Astrocyte (in vitro differentiated cells and primary cell): ENCODE measurements around the gene IQGAP1.

Experiments used
- CTCF ChIP-seq: IDR thresholded peaks from 2 replicates; pipeline ENCODE4 v1.5.1; 2011; ENCODE audit warnings: low read depth, mild to moderate bottlenecking, inconsistent platforms, low read length, moderate library complexity; ENCODE audit not compliant: insufficient read depth
- EZH2 ChIP-seq: IDR thresholded peaks from 2 replicates; pipeline ENCODE4 v1.6.1; 2012; ENCODE audit warnings: mild to moderate bottlenecking, low read length, inconsistent platforms; ENCODE audit not compliant: insufficient read depth

GRCh38 chr15:90471769-90472168 is 83.7 kb downstream of the IQGAP1 start:
- no peak for TF ChIP-seq CTCF
- TF ChIP-seq EZH2, result no peak
